Measurements from ENCODE around the gene PACRG.

GRCh38 chr6:163311830-163312229 lies 584.1 kb downstream of the PACRG start:
- TF ChIP-seq POLR2AphosphoS5 (IDR thresholded peaks at IDR 0.05; ENCODE audit: low read depth, low read length) (no peak), REST (IDR thresholded peaks at IDR 0.05; ENCODE audit: insufficient read depth in 1 of 2, low read depth in 2 of 2, low read length in 2 of 2) (no peak), FOXP2 (optimal IDR thresholded peaks at IDR 0.05; ENCODE audit: borderline replicate concordance, extremely low read depth, extremely low read length, insufficient read depth) (no peak), TAF1 (IDR thresholded peaks at IDR 0.05; ENCODE audit: borderline replicate concordance, insufficient read depth, low read length) (no peak)
